Measurements from ENCODE around the gene THEMIS2.

THEMIS2 gene

DNA sequence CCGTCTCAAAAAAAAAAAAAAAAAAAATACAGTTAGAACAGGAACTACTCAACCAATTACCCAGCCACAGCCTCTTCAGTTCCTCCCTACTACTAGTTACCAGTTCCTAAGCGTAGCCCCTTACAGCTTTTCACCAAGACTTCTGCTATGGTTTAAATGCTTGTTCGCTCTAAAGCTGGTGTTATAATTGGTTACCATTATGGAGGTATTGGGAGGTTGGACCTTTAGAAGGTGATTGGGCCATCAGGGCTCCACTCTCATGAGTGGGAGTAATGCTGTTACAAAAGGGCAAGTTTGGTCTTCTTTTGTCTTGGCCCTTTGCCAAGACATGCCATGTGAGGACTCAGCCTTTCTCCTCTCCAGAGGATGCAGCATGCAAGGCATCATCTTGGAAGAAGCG, 59.4 kb downstream of the THEMIS2 start:
- 100% methylated on average over 1 to 2 of the region's 4 CpGs for WGBS, 2 experiments (ENCODE audit: insufficient coverage in 2 of 2)
- Histone ChIP-seq H3K27ac (ENCODE audit: low read depth, low read length, severe bottlenecking) (no peak overlapping the region), H3K36me3 (ENCODE audit: control insufficient read depth, insufficient read depth, low read length) (no peaks in the 10 kb centered on the region), H3K4me1 (ENCODE audit: control insufficient read depth, insufficient read depth, low read length, poor library complexity, severe bottlenecking) (peaks cover 6% of the 10 kb centered on the region), H3K9me3 (ENCODE audit: control insufficient read depth, low read length) (no peaks in the 10 kb centered on the region), H3K4me3 (ENCODE audit: extremely low read depth, insufficient read depth, low read length, poor library complexity, severe bottlenecking) (no peak overlapping the region)

DNA sequence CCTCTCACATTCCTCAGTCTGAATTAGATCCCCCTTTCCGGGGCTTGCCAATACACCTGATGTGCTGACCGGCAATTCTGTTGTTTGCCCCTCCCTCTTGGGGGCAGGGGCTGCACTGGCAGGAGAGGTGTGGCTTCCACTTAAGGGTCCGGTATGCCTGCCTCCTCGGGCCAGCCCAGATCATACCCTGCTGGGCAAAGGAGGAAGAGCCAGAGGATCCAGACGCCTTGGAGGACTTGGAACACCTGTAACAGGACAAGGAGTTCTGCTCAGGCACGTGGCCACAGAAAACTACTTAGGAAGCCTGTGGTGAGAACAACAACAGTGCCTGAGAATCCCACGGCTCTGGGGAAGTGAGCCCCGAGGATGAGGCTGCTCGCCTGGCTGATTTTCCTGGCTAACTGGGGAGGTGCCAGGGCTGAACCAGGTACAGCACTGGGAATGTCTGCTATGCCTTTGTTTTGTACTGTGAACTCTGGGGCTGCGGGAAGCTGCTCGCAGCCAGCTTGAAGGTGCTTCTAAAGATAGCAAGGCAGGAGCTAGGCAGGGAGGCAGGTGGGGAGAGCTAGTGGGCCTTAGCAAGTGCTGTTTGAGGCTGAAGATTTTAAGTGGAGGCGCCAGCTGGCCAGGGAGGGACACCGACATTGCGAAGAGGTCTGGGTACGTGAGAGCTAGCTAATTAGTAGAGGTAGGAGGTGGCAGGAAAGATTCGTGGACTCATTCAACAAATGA, 62.6 kb downstream of the THEMIS2 start, which contains the start of gene SMPDL3B:
TSS of gene SMPDL3B (plus strand) at position 183 of the 732 bp plus-strand sequence. CDS start at position 367, 184 bp downstream.
- Histone ChIP-seq H3K4me3 (ENCODE audit: extremely low read depth, insufficient read depth, low read length, poor library complexity, severe bottlenecking) (no peak within 1 kb of the TSS), H3K4me1 (ENCODE audit: control insufficient read depth, insufficient read depth, low read length, poor library complexity, severe bottlenecking) (peaks cover 6% of the 10 kb centered on the region), H3K36me3 (ENCODE audit: control insufficient read depth, insufficient read depth, low read length) (no peaks in the 10 kb centered on the region), H3K9me3 (ENCODE audit: control insufficient read depth, low read length) (no peaks in the 10 kb centered on the region), H3K27ac (ENCODE audit: low read depth, low read length, severe bottlenecking) (no peak within 1 kb of the TSS)
- 16 to 21% methylated on average over 15 to 16 of the region's 16 CpGs for WGBS, 2 experiments (ENCODE audit: insufficient coverage in 2 of 2)

DNA sequence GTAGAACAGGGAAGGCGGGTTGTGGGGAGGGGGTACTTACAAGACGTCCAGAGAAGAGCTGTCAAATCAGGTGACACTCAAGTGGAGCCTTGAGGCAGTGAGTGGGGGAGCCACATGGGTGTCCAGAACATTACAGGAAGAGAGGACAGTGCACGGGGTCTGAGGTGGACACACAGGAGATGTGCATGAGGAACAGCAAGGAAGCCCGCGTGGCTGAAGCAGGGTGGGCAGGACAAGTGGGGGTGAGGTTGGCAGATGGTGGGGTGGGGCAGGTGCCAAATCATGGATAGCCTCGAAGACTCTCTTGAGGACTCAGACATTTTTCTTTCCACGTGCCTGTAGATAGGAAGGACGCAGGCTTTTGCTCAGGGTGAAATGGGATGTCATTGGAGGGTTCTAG, 63.4 kb downstream of the THEMIS2 start:
- Histone ChIP-seq H3K4me1 (ENCODE audit: control insufficient read depth, insufficient read depth, low read length, poor library complexity, severe bottlenecking) (peaks cover 6% of the 10 kb centered on the region), H3K36me3 (ENCODE audit: control insufficient read depth, insufficient read depth, low read length) (no peaks in the 10 kb centered on the region), H3K27ac (ENCODE audit: low read depth, low read length, severe bottlenecking) (no peak overlapping the region), H3K4me3 (ENCODE audit: extremely low read depth, insufficient read depth, low read length, poor library complexity, severe bottlenecking) (no peak overlapping the region), H3K9me3 (ENCODE audit: control insufficient read depth, low read length) (no peaks in the 10 kb centered on the region)
- WGBS, 2 experiments (ENCODE audit: insufficient coverage in 2 of 2): 79 to 83% methylated on average over 7 to 8 of the region's 8 CpGs
